GM10248 (cell line): ENCODE results near the gene RARA.

Experiments used
- CTCF ChIA-PET: fragments of 300-600 bp; sonication (Branson Sonifier 250); formaldehyde crosslinking; extraction: SDS; loops from one replicate; lab custom pipeline; 2021; ENCODE audit warnings: antibody characterized with exemption; lab: Yijun Ruan, JAX
- POLR2A ChIA-PET: fragments of 350-650 bp; sonication (Branson Sonifier 250); formaldehyde crosslinking; extraction: SDS; loops from one replicate; lab custom pipeline; 2020; ENCODE audit warnings: antibody characterized with exemption; lab: Yijun Ruan, JAX
- DNase-seq: peaks from one replicate; pipeline ENCODE4 v3.0.0; 2012; ENCODE audit errors: extremely low spot score
- TF ChIP-seq, protein P1 (sequence below): IDR thresholded peaks from 2 replicates; pipeline ENCODE4 v1.5.1; 2012; ENCODE audit warnings: mild to moderate bottlenecking, low read depth; ENCODE audit errors: extremely low read depth, missing control alignments, control extremely low read depth

Gene RARA

DNA sequence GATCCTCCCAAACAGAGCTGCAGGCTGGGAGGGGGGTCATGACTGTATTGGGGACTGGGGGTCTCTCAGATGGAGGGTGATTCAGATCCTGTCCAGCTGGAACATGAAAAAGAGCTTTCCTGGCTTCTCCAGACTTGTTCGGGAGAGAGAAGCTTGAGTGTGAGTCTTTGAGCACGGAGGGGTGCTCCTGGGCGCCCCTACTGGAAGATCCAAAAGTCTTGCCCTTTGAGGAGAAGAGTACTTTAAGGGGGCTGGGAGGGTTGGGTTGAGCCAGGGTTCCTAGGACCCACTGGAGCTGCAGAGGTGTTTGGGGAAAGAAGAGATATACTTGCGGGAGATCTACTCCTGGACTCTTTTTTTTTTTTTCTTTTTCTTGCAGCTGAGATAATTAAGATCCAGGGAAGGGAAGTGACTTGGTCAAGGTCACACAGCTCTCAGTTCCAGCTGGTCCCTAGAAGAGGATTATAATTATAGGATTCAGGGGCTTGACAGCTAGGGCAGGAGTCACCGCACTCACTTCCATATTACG is 8.4 kb downstream of the RARA start:
- CTCF ChIA-PET, result interaction anchor here (0.9 to 30.0 kb wide), 14 partner anchors 8 to 216 kb away, joined by 3 to 604 read pairs (median 4); partner anchors contain the start of genes GJD3, RARA and WIPF2
- TF ChIP-seq, protein P1, sequence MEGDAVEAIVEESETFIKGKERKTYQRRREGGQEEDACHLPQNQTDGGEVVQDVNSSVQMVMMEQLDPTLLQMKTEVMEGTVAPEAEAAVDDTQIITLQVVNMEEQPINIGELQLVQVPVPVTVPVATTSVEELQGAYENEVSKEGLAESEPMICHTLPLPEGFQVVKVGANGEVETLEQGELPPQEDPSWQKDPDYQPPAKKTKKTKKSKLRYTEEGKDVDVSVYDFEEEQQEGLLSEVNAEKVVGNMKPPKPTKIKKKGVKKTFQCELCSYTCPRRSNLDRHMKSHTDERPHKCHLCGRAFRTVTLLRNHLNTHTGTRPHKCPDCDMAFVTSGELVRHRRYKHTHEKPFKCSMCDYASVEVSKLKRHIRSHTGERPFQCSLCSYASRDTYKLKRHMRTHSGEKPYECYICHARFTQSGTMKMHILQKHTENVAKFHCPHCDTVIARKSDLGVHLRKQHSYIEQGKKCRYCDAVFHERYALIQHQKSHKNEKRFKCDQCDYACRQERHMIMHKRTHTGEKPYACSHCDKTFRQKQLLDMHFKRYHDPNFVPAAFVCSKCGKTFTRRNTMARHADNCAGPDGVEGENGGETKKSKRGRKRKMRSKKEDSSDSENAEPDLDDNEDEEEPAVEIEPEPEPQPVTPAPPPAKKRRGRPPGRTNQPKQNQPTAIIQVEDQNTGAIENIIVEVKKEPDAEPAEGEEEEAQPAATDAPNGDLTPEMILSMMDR, result peak; percentile 50
- peak; percentile 67 for DNase-seq
- POLR2A ChIA-PET, result interaction anchor here (0.8 kb wide), 1 partner anchor 1372 kb away, joined by 4 read pairs; no protein-coding TSS in a partner anchor

DNA sequence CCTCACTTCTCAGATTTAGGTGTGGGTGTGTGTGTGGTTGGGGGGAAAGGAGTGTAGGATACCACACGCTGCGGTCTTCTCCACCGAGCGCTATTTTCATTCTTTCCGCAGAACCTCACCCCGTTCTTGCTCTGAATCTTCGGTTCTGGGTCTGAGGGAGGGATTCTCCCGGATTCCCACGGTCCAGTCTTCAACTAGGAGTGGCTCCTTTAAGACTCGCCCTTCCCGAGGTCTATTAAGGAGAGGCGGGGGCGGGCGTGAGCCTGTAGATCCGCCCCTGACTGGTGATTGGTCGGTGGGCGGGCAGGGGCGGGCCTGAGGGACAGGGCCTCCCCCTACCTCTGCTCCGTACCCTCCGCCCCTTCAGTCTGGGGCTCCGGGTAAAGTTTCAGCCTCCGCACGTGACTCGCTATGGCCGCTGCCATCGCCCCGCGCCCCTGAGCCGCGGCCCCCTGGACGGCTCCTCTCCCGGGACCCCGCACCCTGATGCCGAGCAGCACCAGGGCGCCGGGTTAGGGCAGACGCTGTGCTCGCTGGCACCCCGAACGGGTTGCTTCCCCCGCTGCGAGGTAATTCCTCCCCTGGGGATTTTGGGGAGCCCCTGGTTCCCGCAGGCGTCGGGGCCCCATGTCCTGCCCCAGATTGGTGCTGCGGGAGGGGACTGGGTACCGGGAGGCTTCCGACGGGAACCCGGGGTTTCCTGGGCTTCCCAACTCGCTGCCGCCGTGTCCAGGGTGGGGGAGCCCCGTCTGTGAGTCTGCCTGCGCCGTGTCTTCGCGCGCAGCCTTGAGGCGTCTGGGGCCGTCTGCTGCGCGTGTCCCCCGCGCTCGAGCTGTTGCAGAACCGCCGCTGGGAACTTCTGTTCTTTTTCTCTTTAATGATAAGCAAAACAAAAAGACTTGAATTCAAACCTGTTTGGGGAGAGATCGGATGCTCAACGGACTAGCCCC is 9.2 kb downstream of the RARA start:
- peak; percentile 98 for DNase-seq
- CTCF ChIA-PET, result interaction anchor here (0.9 to 30.0 kb wide), 15 partner anchors 8 to 215 kb away, joined by 3 to 604 read pairs (median 4); partner anchors contain the start of genes GJD3, RARA and WIPF2
- POLR2A ChIA-PET, result interaction anchor here (0.8 kb wide), 1 partner anchor 1371 kb away, joined by 4 read pairs; no protein-coding TSS in a partner anchor
- TF ChIP-seq, protein P1, result no peak

DNA sequence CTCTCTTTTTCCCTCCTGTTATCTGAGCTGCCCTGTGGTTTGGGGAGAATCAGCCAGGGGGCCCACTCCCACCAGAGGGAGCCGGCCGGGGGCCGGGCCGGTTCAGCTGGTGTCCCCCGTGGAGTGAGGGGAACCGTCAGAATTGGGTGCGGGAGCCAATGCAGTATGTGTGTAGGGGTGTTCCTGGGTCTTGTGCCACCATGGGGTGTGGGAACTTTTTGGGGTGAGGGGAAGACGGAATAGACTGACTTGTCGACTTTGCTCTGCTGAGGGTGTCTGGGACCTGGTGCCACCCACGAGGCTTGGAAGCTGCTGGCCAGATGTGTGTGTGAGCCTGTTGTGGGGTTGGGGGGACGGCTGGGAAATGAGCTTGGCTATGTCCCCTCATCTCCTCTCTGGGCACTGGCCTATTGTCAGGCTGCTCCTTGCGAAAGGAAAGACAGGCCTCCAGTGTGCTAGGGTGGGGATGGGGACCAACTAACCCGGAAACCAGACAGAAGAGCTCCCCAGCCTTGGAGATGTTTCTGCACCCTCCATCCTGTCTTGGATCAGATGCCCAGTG is 9.9 kb downstream of the RARA start:
- TF ChIP-seq, protein P1, result no peak
- ChIA-PET POLR2A (no interaction called here), CTCF (interaction anchor here (0.9 to 30.0 kb wide), 5 partner anchors 15 to 214 kb away, joined by 3 to 604 read pairs (median 5); partner anchors contain the start of genes GJD3 and RARA)
- DNase-seq, result no peak

DNA sequence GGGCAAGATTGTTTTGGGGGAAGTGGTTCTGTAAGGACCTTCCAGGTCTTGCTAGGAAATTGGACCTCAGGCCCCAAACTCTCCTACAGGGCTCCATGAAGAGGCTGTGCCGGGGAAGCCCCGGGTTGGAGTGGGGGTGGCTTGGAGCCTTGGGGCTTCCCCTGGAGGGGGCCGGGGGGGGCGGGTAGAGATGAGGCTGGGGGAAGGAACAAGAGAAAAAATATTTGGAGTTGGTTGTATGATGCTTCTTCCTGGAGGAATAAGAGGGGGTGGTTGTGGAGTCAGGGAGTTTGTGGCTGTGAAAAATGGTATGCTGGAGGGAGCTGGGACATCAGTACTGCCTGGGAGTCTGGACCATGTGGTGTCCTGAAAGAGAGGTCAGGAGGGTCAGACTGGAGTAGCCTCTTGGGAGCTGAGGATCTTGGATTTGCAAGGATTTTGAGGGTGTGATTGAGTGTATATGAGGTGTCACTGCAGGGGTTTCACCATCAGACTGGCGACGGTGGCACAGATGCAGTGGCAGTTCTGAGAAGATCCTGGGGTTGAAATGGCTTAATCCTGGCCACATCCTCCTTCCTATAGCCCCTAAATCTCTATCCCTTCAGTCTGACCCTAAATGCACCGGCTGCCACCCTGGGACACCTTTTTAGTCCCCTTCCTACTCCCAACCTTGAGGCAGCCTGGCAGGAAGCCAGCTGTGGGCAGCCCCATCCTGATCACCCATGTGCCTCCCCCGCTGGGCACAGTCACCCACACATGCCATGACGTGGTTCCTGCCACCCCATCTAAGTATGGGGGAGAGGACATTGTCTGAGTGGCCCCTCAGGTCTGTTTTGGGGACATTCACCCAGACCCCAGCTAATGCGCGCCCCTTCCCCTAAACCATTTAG is 10.9 kb downstream of the RARA start:
- POLR2A ChIA-PET, result interaction anchor here (0.5 to 0.6 kb wide), 2 partner anchors 19 to 83 kb away, joined by 4 to 6 read pairs; no protein-coding TSS in a partner anchor
- DNase-seq, result no peak
- TF ChIP-seq, protein P1, result no peak
- CTCF ChIA-PET, result interaction anchor here (1.1 to 30.0 kb wide), 5 partner anchors 15 to 213 kb away, joined by 3 to 604 read pairs (median 5); partner anchors contain the start of genes GJD3 and RARA

DNA sequence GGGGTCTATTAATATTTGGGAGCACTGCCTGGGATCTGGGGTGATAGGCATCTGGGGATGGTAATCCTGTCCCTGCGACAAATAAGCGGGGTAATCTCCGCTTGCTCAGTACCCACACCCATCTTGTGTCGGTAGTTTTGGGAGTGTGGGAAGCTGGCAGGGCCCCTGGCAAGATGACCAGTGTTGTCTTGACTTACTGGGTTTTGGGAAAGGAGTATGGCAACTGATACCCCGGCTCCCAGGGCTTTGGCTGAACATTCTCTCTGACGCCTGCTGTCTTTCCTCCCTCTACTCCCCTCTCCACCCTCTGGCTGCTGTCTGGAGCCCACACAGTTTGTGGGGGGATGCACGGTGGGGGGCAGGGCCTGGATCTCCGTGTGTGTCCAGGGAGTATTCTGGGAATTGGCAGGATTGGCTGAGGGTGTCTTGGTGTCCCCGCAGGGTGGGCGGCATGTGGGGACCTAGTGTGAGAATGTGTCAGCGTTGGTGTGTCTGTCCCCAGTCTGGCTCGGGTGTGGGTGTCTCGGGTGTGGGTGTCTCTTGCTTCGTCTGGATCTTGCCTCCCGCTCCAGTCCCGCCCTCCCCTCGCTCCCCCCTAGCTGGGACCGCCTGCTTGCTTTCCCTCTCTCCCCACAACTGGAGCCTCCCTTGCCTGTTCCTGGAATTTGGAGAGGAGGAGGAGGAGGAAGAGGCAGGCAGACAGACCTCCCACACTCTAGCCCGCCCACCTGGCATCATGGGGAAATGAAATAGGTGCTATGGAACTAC is 12.0 kb downstream of the RARA start:
- POLR2A ChIA-PET, result interaction anchor here (0.6 to 1.0 kb wide), 2 partner anchors 18 to 20 kb away, joined by 3 to 6 read pairs; no protein-coding TSS in a partner anchor
- TF ChIP-seq, protein P1, result no peak
- no peak for DNase-seq
- CTCF ChIA-PET, result interaction anchor here (1.0 to 30.0 kb wide), 7 partner anchors 14 to 212 kb away, joined by 3 to 604 read pairs (median 11); partner anchors contain the start of genes GJD3 and RARA
